ENCODE data around the gene FOXF2. TPM values are rescaled to one million over a fixed set of nuclear protein-coding genes. Genes with fewer than 3 reads are reported as not detected.
A peak's percentile ranks its signal among the peaks of the same experiment; 100 is the strongest.

The FOXF2 gene
- total and polyA plus RNA-seq, 2 of the 13 experiments (the other 11 are each of a cell fraction or from before 2014, with no cell fraction given) = not detected

DNA sequence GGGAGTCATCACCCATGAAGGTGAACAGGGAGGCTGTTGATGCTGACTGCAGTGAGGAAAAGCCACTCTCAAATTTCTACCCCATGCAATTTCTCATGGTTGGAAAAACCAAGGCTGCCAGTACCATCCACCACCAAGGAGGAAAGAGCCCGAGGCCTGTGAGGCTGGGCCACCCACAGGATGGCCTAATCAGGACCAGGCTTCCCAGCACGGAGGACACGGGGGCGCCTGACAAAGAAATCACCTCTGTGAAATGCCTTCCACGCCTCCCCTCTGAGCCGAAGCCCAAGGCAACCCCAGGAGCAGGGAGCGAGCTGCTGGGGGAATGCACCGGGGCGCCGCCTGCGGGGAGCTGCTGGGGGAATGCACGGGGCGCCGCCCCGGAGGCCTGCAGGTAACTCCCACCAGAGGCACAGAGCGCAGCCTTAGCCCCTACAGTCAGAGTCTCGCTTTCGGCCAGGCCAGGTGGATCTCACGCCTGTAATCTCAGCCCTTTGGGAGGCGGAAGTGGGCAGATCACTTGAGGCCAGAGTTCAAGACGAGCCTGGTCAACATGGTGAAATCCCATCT, 26.9 kb downstream of the FOXF2 start (continued):
- TF ChIP-seq RBM22 (optimal IDR thresholded peaks at IDR 0.05; ENCODE audit: low read length) = no peak
- TF ChIP-seq MED1 (CRISPR knock-in tag; IDR thresholded peaks at IDR 0.05) = no peak
- no peak for TF ChIP-seq ZNF777 (CRISPR knock-in tag; IDR thresholded peaks at IDR 0.05)
- no peak for TF ChIP-seq EHMT2 (IDR thresholded peaks at IDR 0.05; ENCODE audit: borderline replicate concordance, low read depth, low read length)

DNA sequence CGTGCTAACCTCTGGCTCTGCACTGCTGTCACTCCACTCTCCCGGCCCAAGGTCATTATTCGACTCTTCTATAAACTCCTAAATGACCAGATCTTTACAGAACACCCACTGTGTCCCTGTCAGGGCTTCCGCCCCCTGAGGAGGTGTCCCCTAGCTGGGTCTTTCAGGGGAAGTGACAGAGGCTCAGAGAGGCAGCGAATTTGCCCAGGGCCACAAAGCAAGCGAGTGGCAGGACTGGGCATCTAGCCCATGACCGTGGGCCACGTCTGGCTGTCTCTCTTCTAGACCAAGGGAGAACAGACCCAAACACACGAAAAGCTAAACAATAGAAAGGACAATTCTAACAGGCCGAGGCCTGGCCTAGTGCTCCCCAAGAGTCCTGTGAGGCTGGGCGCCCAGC, 27.4 kb downstream of the FOXF2 start:
- BruUV-seq (replicated peaks) = no TSS peak
- H3K4me2 ChIP-seq (ENCODE audit: low read depth, low read length) = no peak overlapping the region
- ATAC-seq = no peak; the same call in 2 of the 3 replicates
- H3K27me3 ChIP-seq (ENCODE audit: control insufficient read depth in 1 of 2, insufficient read depth in 2 of 2, low read length in 2 of 2) = peaks cover 7 to 46% of the 10 kb centered on the region in 2 experiments; a peak in 4 of 5 replicates
- CTCF ChIA-PET (ENCODE audit: low intra/inter-chr PET ratio, low total read pairs) = no interaction called here
- TF ChIP-seq SRSF9 (IDR thresholded peaks at IDR 0.05; ENCODE audit: borderline replicate concordance, insufficient read depth, low read depth, low read length, poor library complexity, severe bottlenecking) (no peak), ZNF768 (CRISPR knock-in tag; IDR thresholded peaks at IDR 0.05) (peak; percentile 31; the same call in 1 of the 2 replicates)
- no peaks in the 10 kb centered on the region for H3K79me2 ChIP-seq (ENCODE audit: insufficient read depth, low read length)
- H3K27ac ChIP-seq (ENCODE audit: extremely low read length, insufficient read depth, low read length) = no peak overlapping the region
- no peak for DNase-seq (ENCODE audit: low spot score)
- intact Hi-C loops (cut with micrococcal nuclease; ENCODE audit: unreplicated experiment) (no loop called here), in situ Hi-C loops (cut with HindIII; ENCODE audit: extremely low pct_ligation_motif_present, low pct_unique_long_range_greater_than_20kb) (no loop called here)
- H3K9ac ChIP-seq (ENCODE audit: insufficient read depth, low read depth, low read length) = no peak overlapping the region
- POLR2A ChIA-PET = no interaction called here
- H3K4me1 ChIP-seq (ENCODE audit: insufficient read depth, low read length) = no peaks in the 10 kb centered on the region
- no peaks in the 10 kb centered on the region for H4K20me1 ChIP-seq (ENCODE audit: insufficient read depth, low read length)
- H2AFZ ChIP-seq (ENCODE audit: low read length) = no peak overlapping the region
- H3K4me3 ChIP-seq (replicated peaks in 1 of 3; ENCODE audit: insufficient read depth in 1 of 3, low read depth in 2 of 3, low read length in 3 of 3) = no peak overlapping the region
- no peaks in the 10 kb centered on the region for H3K36me3 ChIP-seq (replicated peaks in 1 of 2; ENCODE audit: control insufficient read depth in 1 of 2, insufficient read depth in 2 of 2, low read length in 2 of 2)
- 33% methylated on average over 10 of the region's 11 CpGs for WGBS (ENCODE audit: low lambda C conversion rate)
- H3K9me3 ChIP-seq (ENCODE audit: low read length) = no peaks in the 10 kb centered on the region
- FAIRE-seq = no peak

GRCh38 chr6:1417718-1418117, 28.3 kb downstream of the FOXF2 start:
- H3K4me3 ChIP-seq (replicated peaks in 1 of 3; ENCODE audit: insufficient read depth in 1 of 3, low read depth in 2 of 3, low read length in 3 of 3) = no peak overlapping the region
- WGBS (ENCODE audit: low lambda C conversion rate) = 60% methylated on average over 12 of the region's 12 CpGs
- ATAC-seq (no peak), DNase-seq (ENCODE audit: low spot score) (no peak), FAIRE-seq (no peak)
- H3K27ac ChIP-seq (ENCODE audit: extremely low read length, insufficient read depth, low read length) = no peak overlapping the region
- no peaks in the 10 kb centered on the region for H3K9me3 ChIP-seq (ENCODE audit: low read length)
- no peaks in the 10 kb centered on the region for H3K79me2 ChIP-seq (ENCODE audit: insufficient read depth, low read length)
- H3K9ac ChIP-seq (ENCODE audit: insufficient read depth, low read depth, low read length) = no peak overlapping the region
- intact Hi-C loops (cut with micrococcal nuclease; ENCODE audit: unreplicated experiment) (no loop called here), in situ Hi-C loops (cut with HindIII; ENCODE audit: extremely low pct_ligation_motif_present, low pct_unique_long_range_greater_than_20kb) (no loop called here)
- no peak overlapping the region for H2AFZ ChIP-seq (ENCODE audit: low read length)
- no peak overlapping the region for H3K4me2 ChIP-seq (ENCODE audit: low read depth, low read length)
- H3K36me3 ChIP-seq (replicated peaks in 1 of 2; ENCODE audit: control insufficient read depth in 1 of 2, insufficient read depth in 2 of 2, low read length in 2 of 2) = no peaks in the 10 kb centered on the region
- POLR2A ChIA-PET = no interaction called here
- peaks cover 4 to 38% of the 10 kb centered on the region in 2 experiments; a peak in 4 of 5 replicates for H3K27me3 ChIP-seq (ENCODE audit: control insufficient read depth in 1 of 2, insufficient read depth in 2 of 2, low read length in 2 of 2)
- TF ChIP-seq ZNF850 (CRISPR knock-in tag; conservative IDR thresholded peaks at IDR 0.05) (no peak), RFX5 (IDR thresholded peaks at IDR 0.05; ENCODE audit: low read depth, low read length) (no peak), CEBPB (IDR thresholded peaks at IDR 0.05; ENCODE audit: borderline replicate concordance, low read depth, low read length) (peak; percentile 67)
- no peaks in the 10 kb centered on the region for H4K20me1 ChIP-seq (ENCODE audit: insufficient read depth, low read length)
- CTCF ChIA-PET (ENCODE audit: low intra/inter-chr PET ratio, low total read pairs) = no interaction called here
- no peaks in the 10 kb centered on the region for H3K4me1 ChIP-seq (ENCODE audit: insufficient read depth, low read length)
- BruUV-seq (replicated peaks) = no TSS peak

Measured in HepG2 (cell line).